Adrenal gland (tissue), 5 donors: Measurements from ENCODE around the gene ST6GALNAC3.

Experiments used
- CTCF ChIP-seq, 6 experiments: fragments of 450-650 bp in 4 of 6; fragments of 200-600 bp in 2 of 6; sonication (generic) in 1 of 6; IDR thresholded peaks; 1 replicate in 5 of 6; 2 replicates in 1 of 6; pipeline versions ENCODE4 v1.5.1 to v1.8.0; 2016 to 2021; ENCODE audit warnings: antibody characterized with exemption in 6 of 6, mild to moderate bottlenecking in 2 of 6, moderate library complexity in 1 of 6
- POLR2A ChIP-seq, 2 donors: fragments of 450-650 bp; IDR thresholded peaks; one replicate each; pipeline ENCODE4 v1.6.1; 2017; ENCODE audit warnings: antibody characterized with exemption in 2 of 2, mild to moderate bottlenecking in 2 of 2, moderate library complexity in 1 of 2
- donor health status: DM: no; HTN: no; CAD: no.

GRCh38 chr1:76508871-76509270 lies 434.3 kb downstream of the ST6GALNAC3 start:
- TF ChIP-seq POLR2A (IDR thresholded peaks at IDR 0.05), result no peak
- no peak for TF ChIP-seq CTCF (IDR thresholded peaks at IDR 0.05)
